ENCODE measurements around the gene PNLIPRP1.

PNLIPRP1 gene

GRCh38 chr10:116590590-116591444 is at the start of gene PNLIPRP1:
Gene PNLIPRP1, plus strand, starts transcription at chr10:116590959. Its CDS starts 171 bp downstream, at chr10:116591130.
- no peak for DNase-seq
- in situ Hi-C loops (cut with HindIII; ENCODE audit: low pct_ligation_motif_present, low pct_unique_long_range_greater_than_20kb, low sequenced_read_pairs), result no loop called here

- in situ Hi-C loops (cut with HindIII; ENCODE audit: low pct_ligation_motif_present, low pct_unique_long_range_greater_than_20kb, low sequenced_read_pairs), result no loop called here
- DNase-seq, result no peak
These were observed 48.6 kb upstream of the PNLIPRP1 start for GRCh38 chr10:116542007-116542677.

- DNase-seq, result no peak
- in situ Hi-C loops (cut with HindIII; ENCODE audit: low pct_ligation_motif_present, low pct_unique_long_range_greater_than_20kb, low sequenced_read_pairs), result no loop called here
These were observed 45.6 kb upstream of the PNLIPRP1 start for GRCh38 chr10:116545122-116545521.

GRCh38 chr10:116545756-116546155 is 45.0 kb upstream of the PNLIPRP1 start, which contains the start of gene PNLIP:
Gene PNLIP, plus strand, starts transcription at chr10:116545931. Its CDS starts 162 bp downstream, at chr10:116546093.
- DNase-seq, result no peak
- in situ Hi-C loops (cut with HindIII; ENCODE audit: low pct_ligation_motif_present, low pct_unique_long_range_greater_than_20kb, low sequenced_read_pairs), result no loop called here

GRCh38 chr10:116548301-116548700 is 42.5 kb upstream of the PNLIPRP1 start:
- DNase-seq, result no peak
- in situ Hi-C loops (cut with HindIII; ENCODE audit: low pct_ligation_motif_present, low pct_unique_long_range_greater_than_20kb, low sequenced_read_pairs), result no loop called here

- DNase-seq, result no peak
- in situ Hi-C loops (cut with HindIII; ENCODE audit: low pct_ligation_motif_present, low pct_unique_long_range_greater_than_20kb, low sequenced_read_pairs), result no loop called here
These were observed 37.3 kb upstream of the PNLIPRP1 start for GRCh38 chr10:116553378-116553980.

- in situ Hi-C loops (cut with HindIII; ENCODE audit: low pct_ligation_motif_present, low pct_unique_long_range_greater_than_20kb, low sequenced_read_pairs), result no loop called here
- no peak for DNase-seq
These were observed 36.1 kb upstream of the PNLIPRP1 start for GRCh38 chr10:116554628-116555027.

- DNase-seq, result no peak
- in situ Hi-C loops (cut with HindIII; ENCODE audit: low pct_ligation_motif_present, low pct_unique_long_range_greater_than_20kb, low sequenced_read_pairs), result no loop called here
These were observed 34.9 kb upstream of the PNLIPRP1 start for GRCh38 chr10:116555880-116556279.

GRCh38 chr10:116557305-116557880 is 33.4 kb upstream of the PNLIPRP1 start:
- no peak for DNase-seq
- in situ Hi-C loops (cut with HindIII; ENCODE audit: low pct_ligation_motif_present, low pct_unique_long_range_greater_than_20kb, low sequenced_read_pairs), result no loop called here

- in situ Hi-C loops (cut with HindIII; ENCODE audit: low pct_ligation_motif_present, low pct_unique_long_range_greater_than_20kb, low sequenced_read_pairs), result no loop called here
- no peak for DNase-seq
These were observed 25.2 kb upstream of the PNLIPRP1 start for GRCh38 chr10:116565534-116565933.

GRCh38 chr10:116566932-116567331 is 23.8 kb upstream of the PNLIPRP1 start:
- DNase-seq, result no peak
- in situ Hi-C loops (cut with HindIII; ENCODE audit: low pct_ligation_motif_present, low pct_unique_long_range_greater_than_20kb, low sequenced_read_pairs), result no loop called here

GRCh38 chr10:116567335-116567734 is 23.4 kb upstream of the PNLIPRP1 start:
- in situ Hi-C loops (cut with HindIII; ENCODE audit: low pct_ligation_motif_present, low pct_unique_long_range_greater_than_20kb, low sequenced_read_pairs), result no loop called here
- DNase-seq, result no peak

- in situ Hi-C loops (cut with HindIII; ENCODE audit: low pct_ligation_motif_present, low pct_unique_long_range_greater_than_20kb, low sequenced_read_pairs), result no loop called here
- DNase-seq, result no peak
These were observed 16.0 kb upstream of the PNLIPRP1 start for GRCh38 chr10:116574797-116575196.

- no peak for DNase-seq
These were observed 2.7 kb upstream of the PNLIPRP1 start for GRCh38 chr10:116587878-116588591.

GRCh38 chr10:116588995-116589394 is 1.8 kb upstream of the PNLIPRP1 start:
- in situ Hi-C loops (cut with HindIII; ENCODE audit: low pct_ligation_motif_present, low pct_unique_long_range_greater_than_20kb, low sequenced_read_pairs), result no loop called here
- no peak for DNase-seq

More at GRCh38 chr10:116587878-116588591, 2.7 kb upstream of the PNLIPRP1 start:
- in situ Hi-C loops (cut with HindIII; ENCODE audit: low pct_ligation_motif_present, low pct_unique_long_range_greater_than_20kb, low sequenced_read_pairs), result no loop called here

- DNase-seq, result no peak
- in situ Hi-C loops (cut with HindIII; ENCODE audit: low pct_ligation_motif_present, low pct_unique_long_range_greater_than_20kb, low sequenced_read_pairs), result no loop called here
These were observed 833 bp upstream of the PNLIPRP1 start for GRCh38 chr10:116589926-116590325.

- in situ Hi-C loops (cut with HindIII; ENCODE audit: low pct_ligation_motif_present, low pct_unique_long_range_greater_than_20kb, low sequenced_read_pairs), result no loop called here
- no peak for DNase-seq
These were observed 2.5 kb downstream of the PNLIPRP1 start for GRCh38 chr10:116593139-116593740.

- DNase-seq, result no peak
- in situ Hi-C loops (cut with HindIII; ENCODE audit: low pct_ligation_motif_present, low pct_unique_long_range_greater_than_20kb, low sequenced_read_pairs), result no loop called here
These were observed 3.8 kb downstream of the PNLIPRP1 start for GRCh38 chr10:116594525-116595035.

Data from ACHN (cell line).